Tibial artery (tissue), 4 donors: ENCODE measurements around the gene MCEE.
"Not testable (repeated sequence)": the region's sequence is repeated elsewhere in the genome, so short reads cannot be mapped to it uniquely, and the experiment has no call there.

Experiments used
- DNase-seq, 2 donors: peaks; one replicate each; pipeline ENCODE4 v3.0.0-alpha.2; 2019
- H3K27ac ChIP-seq, 2 donors: fragments of 200-600 bp; sonication (generic) in 1 of 2; 1 replicate in 1 of 2; 2 replicates in 1 of 2; pipeline ENCODE4 v1.5.1; 2018 to 2019; ENCODE audit warnings: mild to moderate bottlenecking in 1 of 2
- H3K27me3 ChIP-seq, 2 donors: fragments of 200-600 bp; sonication (generic) in 1 of 2; one replicate each; pipeline versions ENCODE4 v1.5.1 to v1.6.0; 2016 to 2019
- H3K36me3 ChIP-seq, 3 donors: fragments of 200-600 bp; sonication (generic) in 2 of 3; one replicate each; pipeline ENCODE4 v1.5.1; 2016 to 2019; ENCODE audit warnings: mild to moderate bottlenecking in 2 of 3
- H3K4me1 ChIP-seq, 4 donors: fragments of 200-600 bp; sonication (generic) in 2 of 4; 1 replicate in 3 of 4; 2 replicates in 1 of 4; pipeline ENCODE4 v1.5.1; 2016 to 2019
- H3K4me3 ChIP-seq, 2 donors: fragments of 200-600 bp; sonication (generic) in 1 of 2; 1 replicate in 1 of 2; 2 replicates in 1 of 2; pipeline ENCODE4 v1.5.1; 2018 to 2019; ENCODE audit warnings: mild to moderate bottlenecking in 2 of 2
- H3K9me3 ChIP-seq, 3 donors: fragments of 200-600 bp; sonication (generic) in 1 of 3; one replicate each; pipeline ENCODE4 v1.5.1; 2016 to 2019
- CTCF ChIP-seq, 2 experiments: fragments of 200-600 bp in 1 of 2; fragments of 450-650 bp in 1 of 2; IDR thresholded peaks; one replicate each; pipeline ENCODE4 v1.5.1; 2017 to 2019; ENCODE audit warnings: antibody characterized with exemption in 2 of 2, mild to moderate bottlenecking in 1 of 2, moderate library complexity in 1 of 2
- intact Hi-C: fragments of 100-400 bp; cut with DNase I; formaldehyde crosslinking; loops from one replicate; pipeline ENCODE4 v1.15.0; 2023; ENCODE audit warnings: low total_unique reads

MCEE gene

GRCh38 chr2:71136174-71136573 lies 6.1 kb upstream of the MCEE start:
- H3K27me3 ChIP-seq = no peaks in the 10 kb centered on the region
- H3K9me3 ChIP-seq = no peaks in the 10 kb centered on the region
- peaks cover 62 to 73% (median 66%) of the 10 kb centered on the region in 3 donors for H3K36me3 ChIP-seq
- peaks cover 0 to 17% (median 15%) of the 10 kb centered on the region in 4 donors for H3K4me1 ChIP-seq
- H3K4me3 ChIP-seq = no peak overlapping the region
- intact Hi-C loops = no loop called here
- H3K27ac ChIP-seq = no peak overlapping the region
- no peak for TF ChIP-seq CTCF (IDR thresholded peaks at IDR 0.05)
- DNase-seq = no peak

DNA sequence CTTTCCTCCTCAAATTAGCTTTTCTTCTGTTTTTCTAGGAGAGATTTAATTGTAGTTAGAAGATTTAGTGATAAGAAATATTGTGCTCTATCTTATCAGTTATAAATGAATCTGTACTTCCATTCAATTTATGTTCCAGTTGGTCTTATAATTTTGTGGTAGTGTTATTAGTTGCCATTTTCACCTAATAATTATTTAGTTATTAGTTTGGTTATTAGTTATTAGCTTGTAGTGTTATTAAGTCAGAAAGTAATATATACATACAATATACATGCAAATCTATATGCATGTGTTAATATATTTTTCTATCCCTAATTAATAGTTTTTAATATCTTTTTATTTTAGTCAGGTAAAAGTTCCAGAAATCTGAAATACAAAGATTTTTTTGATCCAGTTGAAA lies 3.6 kb upstream of the MCEE start:
- Histone ChIP-seq H3K9me3 (no peaks in the 10 kb centered on the region), H3K27ac (no peak overlapping the region), H3K4me1 (peaks cover 0 to 25% (median 21%) of the 10 kb centered on the region in 4 donors), H3K4me3 (no peak overlapping the region), H3K36me3 (peaks cover 40 to 49% (median 43%) of the 10 kb centered on the region in 3 donors), H3K27me3 (no peaks in the 10 kb centered on the region)
- TF ChIP-seq CTCF (IDR thresholded peaks at IDR 0.05) = no peak
- no peak for DNase-seq
- intact Hi-C loops = no loop called here

DNA sequence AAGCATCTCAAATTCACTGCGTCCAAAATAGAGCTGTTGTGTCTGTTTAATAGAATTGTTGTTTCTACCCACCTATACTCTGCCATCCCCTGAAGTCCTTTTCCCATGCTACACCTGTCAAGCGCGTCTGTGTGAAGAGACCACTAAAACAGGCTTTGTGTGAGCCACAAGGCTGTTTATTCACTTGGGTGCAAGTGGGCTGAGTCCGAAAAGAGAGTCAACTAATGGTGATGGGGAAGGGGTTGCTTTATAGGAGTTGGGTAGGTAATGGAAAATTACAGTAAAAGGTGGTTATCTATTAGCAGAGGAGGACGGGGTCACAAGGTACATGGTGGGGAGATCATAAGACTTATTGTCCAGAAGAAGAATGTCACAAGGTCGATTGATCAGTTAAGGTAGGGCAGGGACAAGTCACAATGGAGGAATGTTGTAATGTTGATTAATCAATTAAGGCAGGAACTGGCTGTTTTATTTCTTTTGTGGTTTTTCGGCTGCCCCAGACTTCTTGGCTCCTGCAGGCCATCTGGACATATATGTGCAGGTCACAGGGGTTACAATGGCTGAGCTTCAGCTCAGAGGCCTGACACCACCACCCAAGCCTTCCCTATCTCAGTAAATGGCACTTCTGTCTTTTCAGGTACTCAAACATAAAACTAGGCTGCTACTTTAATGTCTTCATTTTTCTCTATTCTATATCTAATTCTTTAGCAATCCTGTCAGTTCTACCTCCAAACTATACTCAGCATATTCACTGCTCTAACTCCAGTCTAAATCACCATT lies 1.5 kb upstream of the MCEE start:
- peak overlapping the region; percentile 78 to 94 for H3K4me3 ChIP-seq
- H3K9me3 ChIP-seq, H3K27me3 ChIP-seq, DNase-seq, intact Hi-C loops: not testable (repeated sequence)
- H3K4me1 ChIP-seq = peaks cover 0 to 40% (median 33%) of the 10 kb centered on the region in 4 donors
- H3K36me3 ChIP-seq = peaks cover 21 to 28% (median 25%) of the 10 kb centered on the region in 3 donors
- H3K27ac ChIP-seq = peak overlapping the region; percentile 92

- Histone ChIP-seq H3K4me1 (peaks cover 0 to 40% (median 33%) of the 10 kb centered on the region in 4 donors), H3K4me3 (peak overlapping the region; percentile 78 to 94), H3K36me3 (peaks cover 14 to 21% (median 18%) of the 10 kb centered on the region in 3 donors), H3K9me3 (no peaks in the 10 kb centered on the region), H3K27me3 (no peaks in the 10 kb centered on the region), H3K27ac (peak overlapping the region; percentile 92)
- intact Hi-C loops = no loop called here
- TF ChIP-seq CTCF (IDR thresholded peaks at IDR 0.05) = no peak
- DNase-seq = no peak
Measured at GRCh38 chr2:71130905-71131244, 846 bp upstream of the MCEE start.

- TF ChIP-seq CTCF (IDR thresholded peaks at IDR 0.05) = peak in 1 of 2 experiments; percentile 11
- Histone ChIP-seq H3K27ac (peak overlapping the region; percentile 92), H3K4me1 (peaks cover 0 to 40% (median 33%) of the 10 kb centered on the region in 4 donors), H3K9me3 (no peaks in the 10 kb centered on the region), H3K27me3 (no peaks in the 10 kb centered on the region), H3K36me3 (peaks cover 4 to 11% (median 11%) of the 10 kb centered on the region in 3 donors), H3K4me3 (peak overlapping the region; percentile 78 to 94)
- DNase-seq = no peak
- intact Hi-C loops = no loop called here
Measured at GRCh38 chr2:71129902-71130151, 202 bp downstream of the MCEE start.

GRCh38 chr2:71129114-71129901 lies 721 bp downstream of the MCEE start:
- DNase-seq = no peak

More at GRCh38 chr2:71129114-71129901, 721 bp downstream of the MCEE start:
- TF ChIP-seq CTCF (IDR thresholded peaks at IDR 0.05) = no peak
- no peaks in the 10 kb centered on the region for H3K9me3 ChIP-seq
- H3K27me3 ChIP-seq = no peaks in the 10 kb centered on the region
- peaks cover 0 to 6% (median 6%) of the 10 kb centered on the region in 3 donors for H3K36me3 ChIP-seq
- intact Hi-C loops = no loop called here
- H3K4me1 ChIP-seq = peaks cover 0 to 40% (median 33%) of the 10 kb centered on the region in 4 donors
- peak overlapping the region; percentile 78 to 94 for H3K4me3 ChIP-seq
- H3K27ac ChIP-seq = peak overlapping the region; percentile 92
